Dendritic cell treated with granulocyte-macrophage colony-stimulating factor and Interleukin-4, amounts not matched to agents 40 ng/mL and 50 ng/mL, for 4 days (primary cell): ENCODE measurements around the gene CPA2.
"Not testable (repeated sequence)": the region's sequence is repeated elsewhere in the genome, so short reads cannot be mapped to it uniquely, and the experiment has no call there.

Experiments used
- H3K27ac Mint-ChIP-seq: one replicate; pipeline ENCODE4 v1.8.0; 2022; ENCODE audit warnings: mild to moderate bottlenecking, mixed read lengths
- H3K27me3 Mint-ChIP-seq: one replicate; pipeline ENCODE4 v1.8.0; 2022; ENCODE audit warnings: mild to moderate bottlenecking, mixed read lengths
- H3K36me3 Mint-ChIP-seq: one replicate; pipeline ENCODE4 v1.8.0; 2022; ENCODE audit warnings: low read depth, mixed read lengths
- H3K4me1 Mint-ChIP-seq: one replicate; pipeline ENCODE4 v1.8.0; 2022; ENCODE audit warnings: low read depth, mixed read lengths
- H3K4me3 Mint-ChIP-seq: one replicate; pipeline ENCODE4 v1.8.0; 2022; ENCODE audit warnings: mild to moderate bottlenecking, moderate library complexity, mixed read lengths
- H3K9me3 Mint-ChIP-seq: one replicate; pipeline ENCODE4 v1.8.0; 2022; ENCODE audit warnings: mixed read lengths
- intact Hi-C: fragments of 100-400 bp; cut with micrococcal nuclease; formaldehyde crosslinking; loops from one replicate; pipeline ENCODE4 v1.15.0; 2022

Gene CPA2

GRCh38 chr7:130266258-130266960 lies at the start of gene CPA2:
Gene CPA2, plus strand, starts transcription at chr7:130266863. Its CDS starts 19 bp downstream, at chr7:130266882.
- intact Hi-C loops = no loop called here
- Mint-ChIP-seq H3K27ac (no peak within 1 kb of the TSS), H3K36me3 (no peaks in the 10 kb centered on the region), H3K9me3 (no peaks in the 10 kb centered on the region), H3K4me3 (no peak within 1 kb of the TSS), H3K27me3 (peaks cover 1% of the 10 kb centered on the region), H3K4me1 (no peaks in the 10 kb centered on the region)

DNA sequence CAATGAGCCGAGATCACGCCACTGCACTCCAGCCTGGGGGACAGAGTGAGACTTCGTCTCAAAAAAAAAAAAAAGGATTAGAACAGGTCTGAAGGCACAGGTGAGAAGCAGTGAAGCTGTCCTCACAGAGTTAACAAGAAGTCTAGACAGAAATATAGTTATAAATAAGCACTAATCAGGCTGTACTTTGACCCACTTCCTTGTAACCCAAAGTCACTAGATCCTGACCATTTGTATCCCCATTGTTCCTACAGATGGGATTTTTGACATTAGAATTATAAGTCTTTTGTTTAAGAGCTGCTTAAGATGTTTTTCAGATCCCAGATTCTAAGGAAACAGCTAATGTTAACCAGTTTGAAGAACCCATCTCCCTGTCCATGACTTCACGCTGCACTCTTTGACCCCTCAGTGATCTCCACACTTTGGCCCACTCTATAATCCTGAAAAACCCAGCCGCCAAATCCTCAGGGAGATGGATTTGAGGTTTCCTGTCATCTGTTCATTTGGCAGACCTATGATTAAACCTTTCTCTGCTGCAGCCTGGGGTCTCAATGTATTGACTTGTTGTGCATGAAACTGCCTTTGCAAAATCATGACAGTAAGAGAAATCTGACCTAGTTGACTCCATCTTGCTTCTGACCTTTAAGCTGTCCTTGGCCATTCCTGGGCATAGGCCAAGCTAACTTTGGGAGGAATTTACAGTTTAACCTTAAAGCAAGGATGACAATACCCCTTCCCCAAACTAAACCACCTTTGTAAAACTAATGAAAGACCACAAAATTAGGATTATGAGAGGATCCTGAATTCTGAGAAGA lies 47.6 kb upstream of the CPA2 start:
- H3K27ac Mint-ChIP-seq = no peak overlapping the region
- H3K9me3 Mint-ChIP-seq = no peaks in the 10 kb centered on the region
- H3K4me3 Mint-ChIP-seq = no peak overlapping the region
- peaks cover 2% of the 10 kb centered on the region for H3K27me3 Mint-ChIP-seq
- no peaks in the 10 kb centered on the region for H3K36me3 Mint-ChIP-seq
- intact Hi-C loops = no loop called here
- no peaks in the 10 kb centered on the region for H3K4me1 Mint-ChIP-seq

DNA sequence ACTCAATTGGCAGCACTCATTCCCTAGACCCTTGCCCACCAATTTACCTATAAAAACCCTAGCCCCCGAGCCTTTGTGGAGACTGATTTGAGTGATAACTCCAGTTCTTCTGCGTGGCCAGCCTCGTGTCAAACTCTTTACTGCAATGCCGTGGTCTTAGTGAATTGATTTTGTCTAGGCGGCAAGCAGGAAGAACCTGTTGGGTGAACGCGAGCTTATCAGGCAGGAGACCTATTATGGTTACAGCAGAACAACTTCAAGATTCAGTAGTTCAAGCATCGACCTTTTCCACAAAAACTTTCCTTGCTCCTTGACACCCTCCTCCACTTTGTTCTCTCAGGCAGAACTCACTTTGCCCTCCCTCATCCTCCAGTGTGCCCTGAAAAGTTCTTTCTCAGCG lies 46.8 kb upstream of the CPA2 start:
- H3K27me3 Mint-ChIP-seq = peaks cover 2% of the 10 kb centered on the region
- no peaks in the 10 kb centered on the region for H3K4me1 Mint-ChIP-seq
- no peak overlapping the region for H3K4me3 Mint-ChIP-seq
- H3K27ac Mint-ChIP-seq = no peak overlapping the region
- intact Hi-C loops = no loop called here
- H3K9me3 Mint-ChIP-seq = no peaks in the 10 kb centered on the region
- H3K36me3 Mint-ChIP-seq = no peaks in the 10 kb centered on the region

GRCh38 chr7:130221746-130222145 lies 44.9 kb upstream of the CPA2 start:
- Mint-ChIP-seq H3K27me3 (peaks cover 2% of the 10 kb centered on the region), H3K4me1 (no peaks in the 10 kb centered on the region), H3K36me3 (no peaks in the 10 kb centered on the region), H3K4me3 (no peak overlapping the region), H3K9me3 (no peaks in the 10 kb centered on the region), H3K27ac (no peak overlapping the region)
- intact Hi-C loops = no loop called here

GRCh38 chr7:130223646-130224045 lies 43.0 kb upstream of the CPA2 start:
- no peaks in the 10 kb centered on the region for H3K9me3 Mint-ChIP-seq
- H3K27ac Mint-ChIP-seq = no peak overlapping the region
- H3K27me3 Mint-ChIP-seq = peaks cover 2% of the 10 kb centered on the region
- no peaks in the 10 kb centered on the region for H3K4me1 Mint-ChIP-seq
- H3K36me3 Mint-ChIP-seq = no peaks in the 10 kb centered on the region
- no peak overlapping the region for H3K4me3 Mint-ChIP-seq
- intact Hi-C loops = no loop called here

GRCh38 chr7:130224210-130224609 lies 42.5 kb upstream of the CPA2 start:
- peaks cover 2% of the 10 kb centered on the region for H3K27me3 Mint-ChIP-seq
- intact Hi-C loops = no loop called here
- no peaks in the 10 kb centered on the region for H3K4me1 Mint-ChIP-seq
- H3K4me3 Mint-ChIP-seq = no peak overlapping the region
- H3K27ac Mint-ChIP-seq = no peak overlapping the region
- H3K36me3 Mint-ChIP-seq = no peaks in the 10 kb centered on the region
- no peaks in the 10 kb centered on the region for H3K9me3 Mint-ChIP-seq

DNA sequence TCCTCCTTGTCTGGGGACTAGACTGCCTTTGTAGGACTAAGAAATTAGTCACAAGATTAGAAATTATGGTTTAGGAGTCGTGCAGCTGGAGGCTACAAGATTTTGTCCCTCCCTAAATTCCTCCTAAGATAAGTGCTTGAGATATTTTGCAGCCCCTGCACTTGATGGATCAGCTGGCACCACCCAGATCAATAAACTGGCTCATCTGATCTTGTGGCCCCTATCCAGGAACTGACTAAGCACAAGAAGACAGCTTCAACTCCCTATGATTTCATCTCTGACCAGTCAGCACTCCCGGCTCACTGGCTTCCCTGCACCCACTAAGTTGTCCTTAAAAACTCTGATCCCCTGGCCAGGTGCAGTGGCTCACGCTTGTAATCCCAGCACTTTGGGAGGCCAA lies 41.7 kb upstream of the CPA2 start:
- H3K27me3 Mint-ChIP-seq, H3K9me3 Mint-ChIP-seq, H3K36me3 Mint-ChIP-seq, H3K27ac Mint-ChIP-seq, H3K4me1 Mint-ChIP-seq, intact Hi-C loops, H3K4me3 Mint-ChIP-seq: not testable (repeated sequence)

GRCh38 chr7:130226333-130226732 lies 40.3 kb upstream of the CPA2 start:
- intact Hi-C loops = no loop called here
- H3K9me3 Mint-ChIP-seq = peaks cover 7% of the 10 kb centered on the region
- H3K36me3 Mint-ChIP-seq = no peaks in the 10 kb centered on the region
- H3K27me3 Mint-ChIP-seq = no peaks in the 10 kb centered on the region
- no peaks in the 10 kb centered on the region for H3K4me1 Mint-ChIP-seq
- H3K4me3 Mint-ChIP-seq = no peak overlapping the region
- H3K27ac Mint-ChIP-seq = no peak overlapping the region

DNA sequence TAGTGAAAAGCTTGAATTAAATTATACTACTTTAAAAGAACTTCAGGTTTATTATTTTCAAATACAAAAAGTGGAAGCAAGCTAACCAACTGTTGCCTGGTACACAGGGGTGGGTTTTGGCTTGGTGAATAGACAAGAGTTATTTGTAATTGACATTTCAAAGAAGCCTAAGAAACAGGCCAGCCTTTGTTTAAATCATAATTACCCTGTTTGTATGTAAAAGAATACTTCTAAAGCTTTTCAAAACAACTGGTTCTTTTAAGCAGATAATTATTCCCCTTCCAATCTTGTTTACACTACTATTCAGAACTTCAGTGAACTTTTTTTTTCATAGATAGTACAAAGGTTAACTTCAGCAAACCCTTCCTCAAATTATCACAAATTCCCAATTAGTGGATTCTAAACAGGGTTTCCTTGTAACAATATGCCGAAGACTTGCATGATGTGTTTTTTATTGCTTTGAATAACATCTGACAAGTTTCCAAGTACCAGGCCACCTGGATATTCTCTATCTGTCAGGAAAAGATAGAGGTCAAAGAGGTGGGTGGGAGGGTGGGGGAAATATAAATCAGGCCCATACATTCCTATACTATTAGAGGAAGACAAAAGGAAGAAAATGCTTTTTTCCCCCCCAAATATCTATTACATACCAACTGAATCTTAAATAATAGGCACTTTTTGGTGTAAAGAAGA lies 38.6 kb upstream of the CPA2 start:
- no peaks in the 10 kb centered on the region for H3K27me3 Mint-ChIP-seq
- no peak overlapping the region for H3K27ac Mint-ChIP-seq

GRCh38 chr7:130228840-130229502 lies 37.7 kb upstream of the CPA2 start:
- no peaks in the 10 kb centered on the region for H3K4me1 Mint-ChIP-seq
- H3K4me3 Mint-ChIP-seq = no peak overlapping the region
- intact Hi-C loops = no loop called here
- peaks cover 7% of the 10 kb centered on the region for H3K9me3 Mint-ChIP-seq
- H3K36me3 Mint-ChIP-seq = no peaks in the 10 kb centered on the region
- no peaks in the 10 kb centered on the region for H3K27me3 Mint-ChIP-seq
- no peak overlapping the region for H3K27ac Mint-ChIP-seq

More for the DNA sequence above, 38.6 kb upstream of the CPA2 start:
- intact Hi-C loops = no loop called here
- Mint-ChIP-seq H3K36me3 (no peaks in the 10 kb centered on the region), H3K4me1 (no peaks in the 10 kb centered on the region), H3K4me3 (no peak overlapping the region), H3K9me3 (peaks cover 7% of the 10 kb centered on the region)

GRCh38 chr7:130229981-130230380 lies 36.7 kb upstream of the CPA2 start:
- H3K36me3 Mint-ChIP-seq, intact Hi-C loops, H3K4me3 Mint-ChIP-seq, H3K4me1 Mint-ChIP-seq, H3K9me3 Mint-ChIP-seq, H3K27me3 Mint-ChIP-seq, H3K27ac Mint-ChIP-seq: not testable (repeated sequence)

- Mint-ChIP-seq H3K9me3 (peaks cover 7% of the 10 kb centered on the region), H3K4me1 (no peaks in the 10 kb centered on the region), H3K36me3 (no peaks in the 10 kb centered on the region), H3K27ac (no peak overlapping the region), H3K4me3 (no peak overlapping the region), H3K27me3 (no peaks in the 10 kb centered on the region)
- intact Hi-C loops = no loop called here
Observed at GRCh38 chr7:130231792-130232191, 34.9 kb upstream of the CPA2 start.

DNA sequence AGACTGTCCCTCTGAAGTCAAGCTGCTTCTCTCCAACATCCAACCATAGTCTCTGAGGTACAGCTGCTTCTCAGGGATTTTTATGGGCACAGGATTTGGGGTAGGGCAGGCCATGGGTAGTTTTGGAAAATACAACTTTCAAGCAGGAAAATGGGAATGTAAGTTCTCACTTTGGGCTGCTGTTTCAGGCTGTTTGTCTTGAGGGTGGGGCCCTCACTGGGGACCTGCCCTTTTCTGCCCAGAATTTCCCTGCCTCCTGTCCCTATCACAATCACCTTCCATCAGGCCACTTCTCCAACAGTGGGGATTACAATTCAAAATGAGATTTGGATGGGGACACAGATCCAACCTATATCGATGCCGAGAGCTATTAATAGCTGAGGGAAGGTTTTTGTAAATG lies 34.5 kb upstream of the CPA2 start:
- intact Hi-C loops = no loop called here
- H3K27me3 Mint-ChIP-seq = no peaks in the 10 kb centered on the region
- no peak overlapping the region for H3K27ac Mint-ChIP-seq

DNA sequence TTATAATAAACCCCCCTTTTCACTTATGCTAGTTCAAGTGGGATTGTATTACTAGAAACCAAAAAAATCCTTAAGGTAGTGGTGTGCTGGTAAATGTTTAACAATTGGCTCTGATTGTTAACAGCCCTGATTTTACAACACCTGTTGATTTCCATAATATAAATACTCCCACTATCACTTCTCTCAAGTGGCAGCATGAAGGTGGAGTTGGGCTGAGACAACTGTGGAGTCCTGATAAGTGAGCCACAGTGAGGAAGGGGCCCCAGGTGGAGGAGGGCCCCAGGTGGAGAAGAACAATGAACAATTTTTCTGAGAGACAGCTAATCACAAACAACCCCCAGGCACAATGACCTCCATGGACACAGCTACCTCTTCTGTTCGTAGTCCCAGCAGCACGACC lies 32.6 kb upstream of the CPA2 start:
- Mint-ChIP-seq H3K27me3 (no peaks in the 10 kb centered on the region), H3K4me1 (no peaks in the 10 kb centered on the region), H3K36me3 (no peaks in the 10 kb centered on the region), H3K9me3 (peaks cover 7% of the 10 kb centered on the region), H3K4me3 (no peak overlapping the region), H3K27ac (no peak overlapping the region)
- intact Hi-C loops = no loop called here

More for the DNA sequence above, 34.5 kb upstream of the CPA2 start:
- Mint-ChIP-seq H3K4me1 (no peaks in the 10 kb centered on the region), H3K9me3 (peaks cover 7% of the 10 kb centered on the region), H3K4me3 (no peak overlapping the region), H3K36me3 (no peaks in the 10 kb centered on the region)
